22Rv1 (cell line): ENCODE data around the gene HAUS3.

ENCODE experiments used
- H3K27ac ChIP-seq: fragments of 450-650 bp; 2 replicates; pipeline ENCODE4 v1.5.1; 2017
- CTCF ChIP-seq: fragments of 450-650 bp; IDR thresholded peaks from 2 replicates; pipeline ENCODE4 v1.5.1; 2017; ENCODE audit warnings: mild to moderate bottlenecking
- ZFX ChIP-seq: fragments of 450-650 bp; IDR thresholded peaks from 2 replicates; pipeline ENCODE4 v1.6.1; 2017; ENCODE audit warnings: antibody characterized with exemption, borderline replicate concordance

The HAUS3 gene

DNA sequence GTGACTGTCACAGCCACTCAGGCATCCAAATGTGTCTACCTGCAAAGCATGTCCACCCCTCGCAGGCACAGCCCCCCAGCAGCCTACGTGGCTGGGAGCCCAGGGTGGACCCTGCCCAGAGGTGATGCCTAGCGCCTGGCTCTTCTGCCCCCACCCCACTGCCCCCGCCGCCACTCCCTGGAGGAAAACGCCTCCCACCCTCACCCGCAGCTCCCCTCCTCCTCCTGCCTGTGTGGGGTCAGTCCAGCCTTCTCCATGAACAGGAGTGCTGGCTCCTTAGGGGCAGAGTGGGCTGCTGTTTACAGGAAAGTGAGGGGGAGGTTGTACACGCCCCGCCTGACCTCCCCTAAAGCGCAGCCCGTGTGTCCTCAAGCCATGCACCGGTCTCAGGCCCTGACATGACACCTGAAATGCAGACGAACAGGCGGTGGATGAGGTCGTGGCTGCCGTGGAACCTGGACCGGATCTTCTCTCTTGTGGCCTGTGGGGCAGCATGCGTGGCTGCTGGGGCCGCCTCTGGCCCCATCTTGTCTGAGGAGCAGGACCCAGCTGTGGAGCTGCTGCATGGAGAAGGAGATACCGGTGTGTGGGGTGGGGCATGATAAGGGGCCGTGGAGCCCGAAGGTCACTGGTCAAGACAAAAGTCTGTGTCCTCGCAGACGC is 31.9 kb upstream of the HAUS3 start:
- no peak for TF ChIP-seq CTCF
- no peak for TF ChIP-seq ZFX
- no peak overlapping the region for H3K27ac ChIP-seq

- no peak overlapping the region for H3K27ac ChIP-seq
- TF ChIP-seq ZFX = no peak
These were observed 31.3 kb upstream of the HAUS3 start for GRCh38 chr4:2273221-2273620.

GRCh38 chr4:2272828-2273120 is 30.9 kb upstream of the HAUS3 start:
- no peak overlapping the region for H3K27ac ChIP-seq
- TF ChIP-seq CTCF = no peak
- TF ChIP-seq ZFX = no peak

DNA sequence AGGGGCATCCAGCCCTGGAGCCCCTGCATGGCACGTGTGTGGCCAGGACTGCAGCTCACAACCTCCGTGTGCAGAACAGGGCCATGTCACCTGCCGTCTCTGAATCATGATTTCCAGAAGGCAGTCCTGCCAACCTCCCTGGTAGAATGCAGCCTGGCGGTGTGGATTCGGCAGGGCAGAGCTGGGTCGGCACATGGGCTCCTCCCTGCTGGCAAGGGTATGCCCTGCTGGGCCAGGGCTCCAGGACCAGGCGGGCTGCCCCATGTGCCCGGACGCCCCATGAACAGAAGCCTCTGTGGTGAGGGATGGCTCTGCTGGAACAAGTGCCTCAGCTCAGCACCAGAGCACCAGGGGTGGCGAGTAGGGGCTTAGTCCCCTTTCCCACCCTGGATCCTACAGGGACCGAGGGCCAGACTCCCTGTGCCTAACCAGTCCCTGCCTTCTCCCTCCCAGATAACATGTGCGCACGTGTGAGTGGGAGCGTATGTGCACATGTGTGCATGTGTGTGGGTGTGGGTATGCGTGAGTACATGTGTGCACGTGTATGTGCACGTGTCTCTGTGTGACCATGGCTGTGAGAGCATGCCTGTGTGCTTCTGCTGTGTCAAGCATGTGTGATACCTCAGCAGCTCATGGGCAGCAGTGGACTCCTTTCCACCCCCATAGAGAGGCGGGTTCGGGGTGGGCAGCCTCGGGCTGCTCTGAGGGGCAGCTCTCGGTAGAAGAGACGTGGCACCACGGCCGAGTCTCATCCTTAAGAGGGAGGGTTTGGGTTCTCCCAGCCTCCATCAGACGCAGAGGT is 30.3 kb upstream of the HAUS3 start:
- no peak for TF ChIP-seq ZFX
- no peak for TF ChIP-seq CTCF
- no peak overlapping the region for H3K27ac ChIP-seq

DNA sequence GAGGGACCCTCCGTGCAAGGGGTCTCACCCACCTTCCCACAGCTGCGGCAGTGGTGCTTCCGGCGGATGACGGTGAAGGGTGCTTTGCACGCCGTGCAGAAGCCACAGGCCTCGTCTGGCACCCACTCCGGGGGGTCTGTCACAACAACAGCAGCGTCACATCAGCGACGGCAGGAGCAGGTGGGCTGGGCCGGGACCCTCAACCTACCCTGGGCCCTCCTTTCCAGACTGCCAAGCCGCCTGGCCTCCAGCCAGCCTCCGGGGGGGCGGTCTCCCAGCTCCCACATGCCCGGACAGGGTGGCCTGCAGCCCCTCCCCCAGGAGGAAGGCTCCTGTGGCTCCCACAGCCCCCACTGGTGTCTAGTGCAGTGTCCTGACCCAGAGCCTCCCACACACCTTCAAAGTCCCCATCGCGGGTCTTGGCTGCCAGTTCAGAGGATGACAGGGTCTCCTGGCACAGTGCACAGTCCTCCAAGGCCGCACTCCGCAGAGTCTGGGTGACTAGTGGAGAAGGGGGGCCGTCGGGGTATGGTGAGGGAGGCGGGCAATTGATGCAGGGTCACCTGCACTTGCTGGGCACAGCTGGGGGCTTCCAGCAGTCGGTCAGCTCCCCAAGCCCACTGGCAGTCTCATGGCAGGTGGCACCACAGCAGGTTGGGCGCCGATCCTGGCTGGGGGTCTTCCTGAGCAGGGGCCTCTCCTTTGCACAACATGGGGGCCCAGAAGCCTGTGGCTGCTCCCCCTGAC is 29.5 kb upstream of the HAUS3 start:
- TF ChIP-seq ZFX = no peak
- TF ChIP-seq CTCF = no peak
- no peak overlapping the region for H3K27ac ChIP-seq

- no peak for TF ChIP-seq CTCF
- no peak for TF ChIP-seq ZFX
- H3K27ac ChIP-seq = no peak overlapping the region
These were observed 28.6 kb upstream of the HAUS3 start for GRCh38 chr4:2270341-2271165.

DNA sequence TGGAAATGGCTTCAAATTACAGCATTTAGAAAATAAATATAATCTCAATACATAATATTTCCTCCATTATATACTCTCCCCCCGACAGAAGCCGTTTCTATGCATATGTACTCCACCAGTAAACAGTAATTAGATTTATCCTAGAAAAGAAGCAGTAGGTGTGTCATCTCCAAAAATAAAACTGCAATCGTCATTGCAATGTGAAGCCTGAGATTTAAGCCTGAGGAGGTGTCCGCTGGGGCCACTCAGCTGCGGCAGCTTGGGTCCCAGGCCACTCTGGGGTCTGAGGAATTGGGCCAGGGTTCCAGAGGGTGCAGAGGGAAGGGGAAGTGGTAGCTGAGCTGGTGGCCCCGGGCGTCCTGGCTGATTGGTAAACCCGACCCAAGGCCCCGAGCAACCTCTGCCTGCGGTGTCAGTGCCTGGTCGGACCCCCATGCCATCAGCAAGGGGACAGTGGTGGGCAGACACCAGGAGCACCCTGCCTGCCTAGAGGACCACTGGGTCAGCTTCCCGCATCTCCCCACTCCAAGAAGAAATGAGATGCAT is 27.8 kb upstream of the HAUS3 start:
- TF ChIP-seq CTCF (no peak), ZFX (no peak)
- no peak overlapping the region for H3K27ac ChIP-seq
